Measurements from ENCODE around the gene SAMD4B. TPM values are rescaled to one million over a fixed set of nuclear protein-coding genes. Genes with fewer than 3 reads are reported as not detected.

SAMD4B gene
- total and polyA plus RNA-seq, 9 of the 15 experiments (the other 6 are each of a cell fraction or from before 2014, with no cell fraction given), result 3.4 to 90.5 (median 38.0) TPM

GRCh38 chr19:39375929-39376328 is 33.7 kb downstream of the SAMD4B start:
- Histone ChIP-seq H3K9me3 (replicated peaks; ENCODE audit: control insufficient read depth, insufficient read depth, low read depth, low read length) (no peaks in the 10 kb centered on the region), H3K36me3 (ENCODE audit: control insufficient read depth, insufficient read depth, low read length) (peaks cover 92% of the 10 kb centered on the region), H4K20me1 (replicated peaks; ENCODE audit: control insufficient read depth, insufficient read depth, low read length) (peaks cover 1% of the 10 kb centered on the region; the same call in 1 of the 2 replicates), H3K4me2 (ENCODE audit: insufficient read depth, low read length) (no peak overlapping the region), H3K4me1 (replicated peaks in 1 of 2; ENCODE audit: control insufficient read depth in 2 of 2, insufficient read depth in 2 of 2, low read length in 2 of 2) (peaks cover 2 to 10% of the 10 kb centered on the region in 2 experiments; a peak in 3 of 5 replicates), H3K79me2 (ENCODE audit: control insufficient read depth, insufficient read depth, low read length) (no peaks in the 10 kb centered on the region), H3K9ac (ENCODE audit: insufficient read depth in 1 of 2, low read depth in 2 of 2, low read length in 2 of 2) (no peak overlapping the region), H3K27ac (ENCODE audit: extremely low read depth, low read depth, low read length) (no peak overlapping the region), H2AFZ (ENCODE audit: low read depth, low read length) (no peak overlapping the region), H3K4me3 (no peak overlapping the region), H3K9me1 (ENCODE audit: control insufficient read depth, insufficient read depth, low read length) (peaks cover 6% of the 10 kb centered on the region), H3K27me3 (ENCODE audit: control insufficient read depth in 2 of 2, insufficient read depth in 2 of 2, low read length in 2 of 2) (no peaks in the 10 kb centered on the region)
- TF ChIP-seq, protein P1, sequence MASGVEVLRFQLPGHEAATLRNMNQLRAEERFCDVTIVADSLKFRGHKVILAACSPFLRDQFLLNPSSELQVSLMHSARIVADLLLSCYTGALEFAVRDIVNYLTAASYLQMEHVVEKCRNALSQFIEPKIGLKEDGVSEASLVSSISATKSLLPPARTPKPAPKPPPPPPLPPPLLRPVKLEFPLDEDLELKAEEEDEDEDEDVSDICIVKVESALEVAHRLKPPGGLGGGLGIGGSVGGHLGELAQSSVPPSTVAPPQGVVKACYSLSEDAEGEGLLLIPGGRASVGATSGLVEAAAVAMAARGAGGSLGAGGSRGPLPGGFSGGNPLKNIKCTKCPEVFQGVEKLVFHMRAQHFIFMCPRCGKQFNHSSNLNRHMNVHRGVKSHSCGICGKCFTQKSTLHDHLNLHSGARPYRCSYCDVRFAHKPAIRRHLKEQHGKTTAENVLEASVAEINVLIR (CRISPR knock-in tag; IDR thresholded peaks at IDR 0.05), result no peak
- TF ChIP-seq PCBP2 (IDR thresholded peaks at IDR 0.05; ENCODE audit: low read depth, low read length, poor library complexity, severe bottlenecking) (no peak), HNRNPUL1 (IDR thresholded peaks at IDR 0.05; ENCODE audit: low read length) (no peak)
- in situ Hi-C loops (cut with MboI), result no loop called here
- ChIA-PET CTCF (ENCODE audit: low intra/inter-chr PET ratio) (no interaction called here), POLR2A (interaction anchor here (0.9 to 1.0 kb wide), 4 partner anchors 15 to 105 kb away, joined by 3 to 4 read pairs (median 3); partner anchors contain the start of genes MED29, PAF1, RPS16 and TIMM50)
- intact Hi-C loops (cut with micrococcal nuclease), result no loop called here
- ATAC-seq, result no peak
- DNase-seq (ENCODE audit: extremely low read depth in 1 of 4, low spot score in 3 of 4), result no peak
- no TSS peak for BruUV-seq (replicated peaks)
- no peak for FAIRE-seq

All from K562 (cell line).